ENCODE measurements around the gene METTL25B.

METTL25B gene

DNA sequence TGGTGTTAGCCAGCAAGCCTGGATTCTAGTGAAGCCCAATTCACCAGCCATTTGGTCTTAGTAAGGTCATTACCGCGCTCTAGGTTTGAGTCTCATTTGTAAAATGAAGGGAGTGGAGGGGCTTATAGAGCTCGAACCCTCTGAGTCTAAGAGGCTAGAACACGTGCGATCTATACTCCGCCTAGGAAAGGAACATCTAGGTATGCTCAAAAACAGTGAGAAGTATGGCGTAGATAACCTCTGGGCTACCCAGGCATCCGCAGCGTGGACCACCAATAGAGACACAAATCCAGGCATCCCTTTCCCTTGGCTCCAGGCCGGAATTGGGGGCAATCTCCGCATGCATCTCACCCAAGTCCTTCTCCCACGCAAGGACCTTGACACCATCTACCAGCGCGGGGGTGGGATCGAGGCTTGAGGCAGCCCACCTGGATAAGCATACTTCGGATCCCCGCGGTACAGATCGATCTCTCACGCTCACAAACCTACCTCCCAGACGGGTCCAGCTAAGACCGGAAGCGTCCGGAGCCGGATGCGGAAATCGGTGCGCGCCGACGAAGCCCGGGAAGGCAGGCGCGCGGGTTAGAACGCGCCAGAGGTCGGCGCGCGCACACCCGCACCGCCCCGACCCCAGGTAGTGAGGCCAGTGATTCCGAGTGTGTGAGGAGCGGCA, at the start of gene METTL25B:
METTL25B (plus strand) TSS at position 544 of the 673 bp plus-strand sequence. CDS start 636 bp downstream, outside the sequence.
- DNase-seq (ENCODE audit: low read depth) = peak; percentile 74

- DNase-seq (ENCODE audit: low read depth) = no peak
Observed at GRCh38 chr1:156680056-156680455, 48.2 kb upstream of the METTL25B start.

DNA sequence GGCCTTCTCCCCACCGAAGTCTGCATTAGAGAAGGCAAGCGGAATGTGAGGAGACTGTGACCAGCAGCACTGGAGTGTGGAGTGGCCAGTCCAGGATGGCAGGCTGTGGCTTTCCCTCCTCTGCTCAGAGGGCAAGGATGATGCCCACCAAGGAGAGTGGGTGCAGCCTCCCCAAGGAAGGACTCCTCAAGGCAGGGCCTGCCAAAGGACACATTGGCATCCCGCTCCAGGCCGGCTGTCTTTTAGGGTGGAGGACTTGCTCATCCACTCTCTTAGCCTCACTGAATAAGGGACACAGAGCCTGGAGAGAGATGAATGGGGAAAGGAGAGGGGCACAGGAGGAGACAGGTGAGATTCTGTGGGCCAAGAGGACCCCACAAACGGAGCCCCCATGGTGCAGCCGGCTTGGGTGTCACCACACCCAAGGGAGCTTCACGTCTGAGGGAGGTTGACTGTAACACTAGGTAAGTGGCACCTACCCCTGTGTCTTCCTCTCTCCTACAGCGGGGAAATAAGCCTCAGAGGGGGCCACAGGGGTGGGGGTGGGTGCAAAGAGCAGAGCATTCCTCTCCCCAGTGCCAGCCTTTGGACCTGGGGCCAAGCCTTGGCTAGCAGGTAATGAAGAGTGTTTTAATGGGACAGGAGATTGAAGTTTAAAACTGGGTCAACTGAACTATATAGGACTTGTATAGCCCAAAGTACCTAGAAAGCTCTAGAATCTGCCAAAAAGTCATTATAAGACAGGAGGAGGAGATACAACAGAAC, 46.9 kb upstream of the METTL25B start:
- no peak for DNase-seq (ENCODE audit: low read depth)

DNA sequence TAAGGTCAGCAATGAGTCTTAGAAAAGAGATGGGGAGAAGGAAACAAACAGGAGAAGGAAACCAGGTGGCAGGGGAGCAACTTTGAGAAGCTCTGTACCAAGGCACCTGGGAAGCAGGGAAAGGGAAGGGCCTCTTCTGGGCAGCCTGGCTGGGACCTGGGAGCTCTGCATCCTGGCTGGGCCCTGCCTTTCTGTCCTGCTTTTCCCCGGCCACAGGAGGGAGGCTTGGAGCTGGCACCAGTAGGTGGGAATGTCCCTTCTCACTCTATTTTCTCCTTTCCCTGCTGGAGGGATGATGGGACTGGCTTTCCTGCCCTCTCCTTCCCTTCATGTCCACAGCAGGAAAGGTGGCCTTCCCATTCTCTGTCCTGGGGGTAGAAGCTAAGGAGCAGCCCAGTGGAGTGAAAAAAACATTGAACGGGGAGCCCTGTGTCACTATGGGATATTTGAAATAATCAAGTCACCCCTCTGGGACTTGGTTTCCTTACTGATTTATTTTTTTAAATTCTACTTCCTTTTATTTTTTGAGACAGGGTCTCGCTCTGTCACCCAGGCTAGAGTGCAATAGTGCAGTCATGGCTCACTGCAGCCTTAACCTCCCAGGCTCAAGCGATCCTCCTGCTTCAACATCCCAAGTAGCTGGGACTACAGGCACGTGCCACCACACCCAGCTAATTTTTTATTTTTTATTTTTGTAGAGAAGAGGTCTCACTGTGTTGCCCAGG, 45.9 kb upstream of the METTL25B start:
- no peak for DNase-seq (ENCODE audit: low read depth)

GRCh38 chr1:156684227-156684782, 44.0 kb upstream of the METTL25B start:
- no peak for DNase-seq (ENCODE audit: low read depth)

DNA sequence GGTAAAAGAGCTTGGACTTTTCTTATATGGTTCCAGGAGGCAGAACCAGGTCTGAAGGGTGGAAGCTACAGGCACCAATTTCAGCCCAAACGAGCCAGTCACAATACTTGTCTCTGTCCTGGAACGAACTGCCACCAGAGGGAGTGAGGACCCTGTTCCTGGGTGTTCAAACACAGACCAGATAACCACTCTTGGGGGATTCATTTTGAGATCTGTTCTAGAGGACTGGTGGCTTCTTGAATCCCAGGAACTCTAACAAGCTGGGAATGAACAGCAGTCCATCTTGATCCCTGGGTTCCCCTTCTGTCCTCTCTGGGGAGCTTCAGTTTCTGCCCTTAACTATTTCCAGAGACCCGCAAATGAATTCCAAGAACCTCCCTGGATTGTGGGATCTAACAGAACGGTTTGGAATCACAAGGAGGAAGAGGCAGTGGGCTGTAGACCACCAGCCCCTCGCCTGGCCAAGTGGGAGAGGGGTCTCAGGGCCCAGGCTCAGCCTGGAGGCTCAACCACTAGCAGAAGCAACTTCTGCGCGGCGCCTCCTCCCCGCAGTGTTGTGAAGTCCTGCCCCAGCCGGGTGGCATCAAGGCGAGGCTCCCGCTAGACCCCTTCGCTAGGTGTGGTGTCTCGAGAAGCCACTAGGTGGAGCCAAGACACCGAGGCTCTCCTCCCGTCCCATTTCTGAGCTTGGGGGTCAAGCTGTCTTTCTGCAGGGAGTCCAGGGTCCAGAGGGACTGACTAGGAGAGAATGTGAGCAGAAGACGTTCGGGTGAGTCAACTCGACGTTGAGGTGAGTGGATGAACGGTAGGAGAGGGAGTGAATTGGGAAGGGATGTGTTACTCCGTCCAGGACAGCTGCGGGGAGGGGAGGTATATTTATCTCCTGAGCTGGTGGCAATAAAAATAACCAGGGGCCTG, 39.0 kb upstream of the METTL25B start:
- DNase-seq (ENCODE audit: low read depth) = peak; percentile 68

- DNase-seq (ENCODE audit: low read depth) = no peak
Observed at GRCh38 chr1:156689953-156690674, 38.2 kb upstream of the METTL25B start.

DNA sequence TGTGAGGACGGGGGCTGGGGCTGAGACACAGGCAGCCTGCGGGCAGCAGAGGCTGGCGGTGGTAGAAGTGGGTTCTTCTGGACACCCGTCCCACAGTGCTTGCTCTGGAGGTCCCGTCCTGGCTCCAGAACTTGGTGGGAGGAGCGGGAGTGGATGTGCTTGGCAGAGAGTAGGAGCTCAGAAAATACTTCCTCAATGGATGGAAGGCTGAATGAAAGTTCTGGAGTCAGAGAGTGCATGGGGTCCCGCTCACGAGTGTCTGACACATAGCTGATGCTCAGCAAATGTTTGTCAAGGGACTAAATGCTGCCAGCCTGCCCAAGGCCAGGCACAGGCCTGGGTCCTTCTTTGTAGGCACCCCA, 37.6 kb upstream of the METTL25B start:
- no peak for DNase-seq (ENCODE audit: low read depth)

- DNase-seq (ENCODE audit: low read depth) = no peak
Observed at GRCh38 chr1:156691191-156691590, 37.1 kb upstream of the METTL25B start.

GRCh38 chr1:156691665-156692440, 36.4 kb upstream of the METTL25B start:
- no peak for DNase-seq (ENCODE audit: low read depth)

DNA sequence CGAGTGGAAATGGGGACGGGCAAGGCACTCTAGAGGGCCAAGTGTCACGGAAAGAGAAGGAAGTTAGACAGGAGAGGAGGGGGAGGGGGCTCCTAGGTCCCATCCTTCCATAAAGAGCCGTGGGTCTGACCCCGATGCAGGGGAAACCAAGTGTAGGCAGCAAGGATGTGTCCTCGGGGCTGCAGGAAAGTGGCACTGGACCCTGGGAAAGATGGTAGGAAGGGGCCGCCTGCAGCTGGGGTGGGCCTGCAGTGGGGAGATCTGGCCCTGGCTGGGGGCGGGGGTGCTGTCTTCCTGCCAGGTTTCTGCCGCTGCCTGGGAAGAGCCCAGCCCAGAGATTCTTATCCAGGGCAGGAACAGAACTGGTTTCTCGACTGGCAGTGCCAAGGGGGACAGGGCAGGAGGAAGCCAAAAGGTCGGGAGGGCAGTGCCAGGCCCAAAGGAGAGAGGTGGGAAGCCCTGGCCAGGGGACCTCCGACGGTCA, 35.8 kb upstream of the METTL25B start:
- no peak for DNase-seq (ENCODE audit: low read depth)

GRCh38 chr1:156692925-156693847, 35.1 kb upstream of the METTL25B start:
- DNase-seq (ENCODE audit: low read depth) = no peak

DNA sequence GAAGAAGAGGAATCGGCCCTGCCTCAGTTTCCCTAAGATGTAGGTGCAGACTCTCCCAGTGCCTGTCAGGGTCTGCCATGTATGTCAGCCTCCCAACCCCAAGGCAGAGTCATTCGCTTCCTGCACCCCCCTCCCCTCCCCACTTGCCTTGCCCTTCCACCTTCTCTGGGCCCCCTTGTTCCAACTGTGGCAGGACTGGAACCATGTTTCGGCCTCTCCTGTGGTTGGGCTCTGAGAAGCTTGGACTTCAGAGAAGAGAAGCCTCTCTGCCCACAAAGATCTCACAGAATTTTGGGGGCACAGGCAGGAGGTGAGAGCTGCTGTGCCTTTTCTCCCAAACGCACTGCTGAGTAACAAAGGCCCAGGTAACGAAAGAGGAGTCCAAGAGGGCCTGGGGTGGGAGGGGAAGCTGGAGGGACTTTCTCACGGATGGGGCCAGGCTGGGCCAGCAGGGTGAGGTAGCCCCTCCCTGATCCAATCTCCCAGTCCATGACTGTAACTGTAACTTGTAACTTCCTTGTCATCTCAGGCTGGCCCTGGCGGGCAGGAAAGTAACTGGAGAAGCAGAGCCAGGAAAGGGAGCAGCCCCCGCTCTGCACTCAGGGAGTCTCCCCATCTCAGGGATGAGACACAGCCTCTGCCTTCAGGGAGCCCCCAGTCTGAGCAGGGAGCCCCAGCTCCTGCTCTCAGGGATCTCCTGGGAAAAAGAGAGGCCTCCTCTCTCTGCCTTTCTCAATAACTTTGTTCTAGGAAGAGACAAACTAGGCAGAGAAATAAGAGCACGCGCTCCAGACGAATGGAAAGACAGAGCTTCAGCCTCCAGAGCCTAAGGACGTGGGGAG, 34.2 kb upstream of the METTL25B start:
- DNase-seq (ENCODE audit: low read depth) = no peak

DNA sequence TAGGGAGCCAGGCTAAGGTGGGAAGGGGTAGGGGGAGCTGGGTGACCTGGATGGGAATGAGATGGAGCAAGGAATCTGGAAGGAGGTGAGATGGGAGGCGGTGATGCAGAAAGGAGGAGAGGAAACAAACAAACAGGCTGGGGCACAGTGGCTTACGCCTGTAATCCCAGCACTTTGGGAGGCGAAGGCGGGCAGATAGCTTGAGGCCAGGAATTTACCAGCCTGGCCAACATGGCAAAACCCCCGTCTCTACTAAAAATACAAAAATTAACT, 33.6 kb upstream of the METTL25B start:
- no peak for DNase-seq (ENCODE audit: low read depth)

GRCh38 chr1:156696755-156697154, 31.5 kb upstream of the METTL25B start:
- DNase-seq (ENCODE audit: low read depth) = no peak

GRCh38 chr1:156697481-156697880, 30.8 kb upstream of the METTL25B start:
- DNase-seq (ENCODE audit: low read depth) = no peak

- DNase-seq (ENCODE audit: low read depth) = no peak
Observed at GRCh38 chr1:156698995-156699394, 29.3 kb upstream of the METTL25B start.
